ENCODE measurements around the gene EVL.
"Not testable (repeated sequence)": the region's sequence is repeated elsewhere in the genome, so short reads cannot be mapped to it uniquely, and the experiment has no call there.

Gene EVL

GRCh38 chr14:100065111-100065871, at the start of gene EVL:
TSS of gene EVL (plus strand) at chr14:100065422. CDS start at chr14:100065501, 79 bp downstream.
- DNase-seq (ENCODE audit: low spot score): no peak

DNA sequence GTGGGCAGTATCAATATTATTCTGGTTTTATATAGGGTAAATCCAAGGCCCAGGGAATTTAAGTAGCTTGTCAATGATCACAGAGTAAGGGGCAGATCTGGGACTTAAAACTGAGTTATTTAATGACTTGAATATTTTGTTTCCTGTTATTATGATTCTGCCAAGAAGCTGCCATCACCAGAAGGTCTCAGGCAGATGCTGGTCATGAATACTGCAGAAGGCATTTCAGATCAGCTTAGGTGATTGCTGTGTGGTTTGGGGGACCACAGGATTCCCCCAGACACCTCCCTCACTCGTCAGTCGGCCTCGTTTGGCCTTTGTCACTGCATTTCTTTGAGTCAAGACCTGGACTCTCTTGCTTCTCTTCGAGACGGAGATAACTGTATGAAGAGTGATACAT, 47.7 kb upstream of the EVL start:
- no peak for DNase-seq (ENCODE audit: low spot score)

GRCh38 chr14:100018054-100018453, 47.2 kb upstream of the EVL start:
- DNase-seq (ENCODE audit: low spot score): peak; percentile 41

DNA sequence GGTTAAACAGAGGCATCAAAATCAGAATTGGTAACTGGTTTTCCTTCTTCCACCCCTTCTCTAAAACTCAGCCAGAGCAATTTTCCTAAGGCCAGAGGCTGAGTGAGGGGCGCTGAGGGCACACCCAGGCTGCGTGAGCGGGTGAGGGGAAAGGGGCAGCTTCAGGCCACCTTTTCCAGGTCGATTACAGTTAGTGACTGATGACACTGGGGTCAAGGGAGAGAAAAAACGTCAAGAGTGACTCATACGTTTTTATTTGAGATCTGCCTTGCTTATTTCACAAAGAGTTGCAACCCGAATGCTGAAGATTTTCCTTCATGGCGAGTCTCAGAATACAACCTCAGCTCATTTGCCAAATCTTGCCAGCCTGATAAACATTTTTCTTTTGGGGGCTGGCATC, 46.7 kb upstream of the EVL start:
- DNase-seq (ENCODE audit: low spot score): peak; percentile 36

DNA sequence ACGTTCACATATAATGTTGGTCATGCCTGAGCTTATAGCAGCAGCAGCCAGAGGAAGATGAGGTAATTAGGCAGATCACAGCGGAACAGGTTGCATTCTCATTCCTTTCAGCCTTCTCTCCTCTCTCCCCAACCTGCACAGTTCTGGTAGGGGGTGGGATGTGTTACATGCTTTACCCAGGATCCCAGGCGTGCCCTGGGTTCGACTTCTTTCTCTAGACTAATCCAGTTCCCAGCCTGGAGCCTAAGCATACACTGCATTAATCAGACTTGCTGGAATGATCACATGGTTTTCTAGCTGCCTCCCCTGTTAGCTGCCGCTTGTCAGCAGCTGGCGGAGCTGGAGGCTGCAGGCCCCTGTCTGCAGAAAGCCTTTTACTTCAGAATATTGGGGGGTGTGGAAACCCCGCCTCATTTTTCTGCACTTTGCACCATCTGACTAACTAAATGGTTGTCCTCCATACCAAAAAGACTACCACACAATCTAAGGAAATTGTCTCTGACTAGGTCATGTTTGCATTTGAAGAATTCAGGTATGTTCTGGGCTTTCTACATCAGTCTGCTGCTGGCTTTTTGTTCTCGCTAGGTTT, 46.0 kb upstream of the EVL start:
- DNase-seq (ENCODE audit: low spot score): peak; percentile 62

GRCh38 chr14:100020629-100021028, 44.6 kb upstream of the EVL start:
- DNase-seq (ENCODE audit: low spot score): peak; percentile 5

GRCh38 chr14:100022772-100023451, 42.3 kb upstream of the EVL start:
- DNase-seq (ENCODE audit: low spot score): peak; percentile 17

- DNase-seq (ENCODE audit: low spot score): peak; percentile 58
These were observed 40.1 kb upstream of the EVL start for GRCh38 chr14:100025111-100025510.

GRCh38 chr14:100027771-100028490, 37.3 kb upstream of the EVL start:
- no peak for DNase-seq (ENCODE audit: low spot score)

DNA sequence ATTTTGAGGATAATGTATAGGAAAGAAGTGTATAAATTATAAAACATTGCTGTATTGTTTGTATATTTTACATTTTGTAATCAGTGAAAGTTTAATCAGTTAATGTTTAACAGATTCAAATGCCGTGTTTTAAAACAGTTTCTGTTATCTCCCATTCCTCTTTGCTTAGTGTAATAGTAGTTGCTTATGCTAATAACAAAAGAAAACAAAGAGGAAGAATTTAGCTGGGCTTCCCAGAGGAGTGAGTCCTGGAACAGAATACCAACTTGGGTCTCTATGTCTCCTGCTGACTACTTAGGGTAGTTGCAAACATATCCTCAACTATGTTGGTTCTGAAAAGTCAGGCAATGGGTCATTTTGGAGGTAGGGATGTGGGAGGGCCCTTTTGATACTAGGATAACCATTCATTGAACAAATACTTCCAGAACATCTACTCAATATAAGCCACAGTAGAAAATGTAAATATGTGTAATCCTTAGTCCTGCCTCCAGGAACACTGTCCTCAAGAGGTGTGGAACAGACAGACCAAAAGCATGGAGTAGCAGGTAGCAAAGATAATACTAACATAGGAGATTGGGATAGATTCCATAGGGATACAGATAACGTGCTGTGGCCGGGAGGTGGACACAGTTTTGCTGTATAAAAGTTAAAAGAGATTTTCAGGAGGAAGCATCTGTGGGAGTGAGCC, 36.1 kb upstream of the EVL start:
- DNase-seq (ENCODE audit: low spot score): no peak

GRCh38 chr14:100030006-100030405, 35.2 kb upstream of the EVL start:
- DNase-seq (ENCODE audit: low spot score): not testable (repeated sequence)

GRCh38 chr14:100030452-100031153, 34.6 kb upstream of the EVL start:
- DNase-seq (ENCODE audit: low spot score): no peak

DNA sequence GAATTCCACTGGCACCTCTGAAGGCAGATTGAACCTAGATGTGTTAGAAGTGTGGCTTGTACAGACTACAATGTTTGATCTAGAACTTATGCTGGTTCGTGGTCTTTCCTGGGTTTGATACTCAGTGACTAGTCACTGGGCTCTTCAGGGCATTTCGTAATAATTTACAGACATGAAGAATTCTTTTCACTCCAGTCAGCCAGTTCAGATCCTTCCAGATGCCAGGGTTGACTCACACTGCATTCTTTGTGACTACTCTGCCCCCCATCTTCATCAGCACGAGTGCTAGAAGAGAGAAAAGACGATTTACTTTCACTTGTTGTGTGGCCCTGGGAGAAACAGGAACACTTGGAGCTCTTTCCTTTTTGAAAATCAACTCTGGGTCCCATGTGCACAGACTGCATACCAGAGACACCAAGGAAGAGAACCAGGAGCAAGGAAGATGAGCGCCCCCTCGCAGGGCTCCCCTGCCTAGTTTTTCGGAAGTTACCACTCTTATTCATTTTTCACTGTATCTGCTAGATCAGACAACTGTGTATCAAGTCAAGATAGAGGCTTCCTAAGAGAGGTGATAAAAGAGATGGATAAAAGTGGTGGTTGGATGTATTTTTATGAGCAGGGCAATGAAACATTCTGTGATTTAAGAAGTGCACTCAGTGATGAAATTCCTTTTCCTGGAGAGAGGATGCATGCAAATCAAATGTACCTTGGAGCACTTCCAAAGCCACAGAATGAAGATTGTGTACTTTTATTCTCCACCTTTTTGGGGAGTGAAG, 33.5 kb upstream of the EVL start:
- DNase-seq (ENCODE audit: low spot score): no peak

- no peak for DNase-seq (ENCODE audit: low spot score)
These were observed 32.5 kb upstream of the EVL start for GRCh38 chr14:100032738-100033137.

GRCh38 chr14:100033347-100034075, 31.7 kb upstream of the EVL start:
- DNase-seq (ENCODE audit: low spot score): no peak

GRCh38 chr14:100034468-100034867, 30.8 kb upstream of the EVL start:
- DNase-seq (ENCODE audit: low spot score): no peak

GRCh38 chr14:100034961-100035500, 30.2 kb upstream of the EVL start:
- no peak for DNase-seq (ENCODE audit: low spot score)

- no peak for DNase-seq (ENCODE audit: low spot score)
These were observed 29.5 kb upstream of the EVL start for GRCh38 chr14:100035700-100036099.

DNA sequence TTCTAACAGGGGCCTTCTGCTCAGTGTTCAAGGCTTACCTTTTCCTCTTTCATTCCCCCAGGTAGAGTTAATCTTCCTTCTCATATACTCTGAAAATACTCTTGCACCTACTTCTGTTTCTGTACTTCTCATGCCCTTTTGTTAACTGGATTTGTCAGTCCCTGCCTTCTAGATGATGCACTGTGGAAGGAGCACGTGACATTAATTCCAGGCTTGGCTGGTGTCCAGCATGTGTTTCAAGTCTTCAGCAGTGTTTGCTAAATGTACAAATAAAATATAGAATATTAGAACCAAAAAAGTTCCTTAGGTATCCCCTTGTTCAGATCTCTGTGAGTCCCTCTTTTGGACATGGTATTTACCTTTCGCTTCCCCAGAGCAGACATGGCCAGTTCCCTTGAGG, 27.9 kb upstream of the EVL start:
- DNase-seq (ENCODE audit: low spot score): no peak

DNA sequence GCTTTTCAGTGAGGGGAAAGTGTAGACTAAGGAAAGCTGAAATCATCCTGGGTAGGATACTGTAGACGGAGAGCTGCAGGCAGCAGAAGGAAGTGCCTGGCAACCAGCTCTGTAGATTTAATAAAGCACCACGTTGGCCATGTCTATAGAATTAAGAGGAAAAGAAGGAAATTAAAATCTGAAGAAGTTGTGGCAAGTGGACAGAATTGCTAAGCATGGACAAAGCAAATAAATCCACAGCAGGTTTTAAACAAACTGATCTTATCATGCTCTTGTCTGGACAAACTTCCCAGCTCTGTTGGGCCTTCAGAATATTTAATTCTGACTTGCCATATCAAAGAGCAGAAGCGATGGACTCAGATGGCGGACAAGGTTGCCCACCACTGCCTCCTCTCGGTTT, 27.2 kb upstream of the EVL start:
- DNase-seq (ENCODE audit: low spot score): no peak

Data from ecto neural progenitor cell (in vitro differentiated cells).